Adrenal gland (tissue), 5 donors: ENCODE data around the gene CAMK2D.

Source experiments
- POLR2A ChIP-seq, 2 donors: fragments of 450-650 bp; IDR thresholded peaks; one replicate each; pipeline ENCODE4 v1.6.1; 2017; ENCODE audit warnings: antibody characterized with exemption in 2 of 2, mild to moderate bottlenecking in 2 of 2, moderate library complexity in 1 of 2
- TF ChIP-seq, protein P1 (sequence below), 6 experiments: fragments of 450-650 bp in 4 of 6; fragments of 200-600 bp in 2 of 6; sonication (generic) in 1 of 6; IDR thresholded peaks; 1 replicate in 5 of 6; 2 replicates in 1 of 6; pipeline versions ENCODE4 v1.5.1 to v1.8.0; 2016 to 2021; ENCODE audit warnings: antibody characterized with exemption in 6 of 6, mild to moderate bottlenecking in 2 of 6, moderate library complexity in 1 of 6
- donor health status: DM: no; HTN: no; CAD: no.

DNA sequence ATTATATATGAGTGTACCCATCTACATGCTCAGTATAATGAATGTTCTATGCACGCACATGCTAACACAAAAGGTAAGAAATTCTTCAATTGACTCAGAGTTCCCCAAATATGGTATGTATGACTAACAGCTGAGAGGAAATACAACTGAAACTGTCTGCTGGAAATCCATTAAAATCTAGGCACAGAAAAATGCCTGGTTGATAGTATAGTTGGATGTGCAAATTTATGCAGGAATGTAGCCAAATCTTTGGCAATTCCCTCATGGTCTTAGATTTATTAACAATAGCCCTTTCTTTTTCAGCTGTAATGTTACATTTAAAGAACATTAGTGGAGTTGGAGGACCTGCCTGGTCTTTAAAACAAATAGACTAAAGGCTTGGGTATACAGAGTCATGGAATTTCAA is 5.5 kb downstream of the CAMK2D start:
- no peak for TF ChIP-seq POLR2A (IDR thresholded peaks at IDR 0.05)
- TF ChIP-seq, protein P1, sequence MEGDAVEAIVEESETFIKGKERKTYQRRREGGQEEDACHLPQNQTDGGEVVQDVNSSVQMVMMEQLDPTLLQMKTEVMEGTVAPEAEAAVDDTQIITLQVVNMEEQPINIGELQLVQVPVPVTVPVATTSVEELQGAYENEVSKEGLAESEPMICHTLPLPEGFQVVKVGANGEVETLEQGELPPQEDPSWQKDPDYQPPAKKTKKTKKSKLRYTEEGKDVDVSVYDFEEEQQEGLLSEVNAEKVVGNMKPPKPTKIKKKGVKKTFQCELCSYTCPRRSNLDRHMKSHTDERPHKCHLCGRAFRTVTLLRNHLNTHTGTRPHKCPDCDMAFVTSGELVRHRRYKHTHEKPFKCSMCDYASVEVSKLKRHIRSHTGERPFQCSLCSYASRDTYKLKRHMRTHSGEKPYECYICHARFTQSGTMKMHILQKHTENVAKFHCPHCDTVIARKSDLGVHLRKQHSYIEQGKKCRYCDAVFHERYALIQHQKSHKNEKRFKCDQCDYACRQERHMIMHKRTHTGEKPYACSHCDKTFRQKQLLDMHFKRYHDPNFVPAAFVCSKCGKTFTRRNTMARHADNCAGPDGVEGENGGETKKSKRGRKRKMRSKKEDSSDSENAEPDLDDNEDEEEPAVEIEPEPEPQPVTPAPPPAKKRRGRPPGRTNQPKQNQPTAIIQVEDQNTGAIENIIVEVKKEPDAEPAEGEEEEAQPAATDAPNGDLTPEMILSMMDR (IDR thresholded peaks at IDR 0.05) = no peak
